H9 (cell line): Measurements from ENCODE around the gene AMOT. TPM values are rescaled to one million over a fixed set of nuclear protein-coding genes. Genes with fewer than 3 reads are reported as not detected.

Experiments used
- DNase-seq: peaks from one replicate; pipeline ENCODE4 v3.0.0-alpha.2; 2017
- H2AFZ ChIP-seq: one replicate; pipeline ENCODE4 v1.6.1; 2013; ENCODE audit warnings: mild to moderate bottlenecking, low read length, control low read depth, moderate library complexity
- H2AK5ac ChIP-seq: 2 replicates; pipeline ENCODE4 v1.6.1; 2013; ENCODE audit warnings: low read length, control low read depth, mixed read lengths; ENCODE audit not compliant: insufficient read length
- H2BK120ac ChIP-seq: one replicate; pipeline ENCODE4 v1.6.1; 2013; ENCODE audit warnings: low read depth, mild to moderate bottlenecking, low read length, control low read depth, inconsistent platforms; ENCODE audit not compliant: poor library complexity, severe bottlenecking
- H2BK12ac ChIP-seq: 2 replicates; pipeline ENCODE4 v1.6.1; 2013; ENCODE audit warnings: low read length, control low read depth, mixed read lengths, low read depth; ENCODE audit not compliant: insufficient read length
- H2BK15ac ChIP-seq: 2 replicates; pipeline ENCODE4 v1.6.1; 2013; ENCODE audit warnings: low read depth, low read length, control low read depth
- H2BK20ac ChIP-seq: one replicate; pipeline ENCODE4 v1.6.1; 2013; ENCODE audit warnings: low read depth, mild to moderate bottlenecking, low read length, control low read depth, inconsistent platforms; ENCODE audit not compliant: poor library complexity, severe bottlenecking
- H2BK5ac ChIP-seq: 2 replicates; pipeline ENCODE4 v1.6.1; 2013; ENCODE audit warnings: low read length, control low read depth, mixed read lengths; ENCODE audit not compliant: insufficient read length
- H3K14ac ChIP-seq: 2 replicates; pipeline ENCODE4 v1.6.1; 2013; ENCODE audit warnings: low read length, control low read depth; ENCODE audit not compliant: insufficient read depth
- H3K18ac ChIP-seq: 2 replicates; pipeline ENCODE4 v1.6.1; 2013; ENCODE audit warnings: low read depth, mild to moderate bottlenecking, mixed read lengths, low read length, control low read depth; ENCODE audit not compliant: insufficient read length
- H3K23ac ChIP-seq: 2 replicates; pipeline ENCODE4 v1.6.1; 2013; ENCODE audit warnings: low read length, control low read depth, mixed read lengths, low read depth; ENCODE audit not compliant: insufficient read length
- H3K23me2 ChIP-seq: 2 replicates; pipeline ENCODE4 v1.6.1; 2013; ENCODE audit warnings: low read depth, mild to moderate bottlenecking, mixed read lengths, low read length, control low read depth; ENCODE audit not compliant: insufficient read length, poor library complexity, severe bottlenecking
- H3K27ac ChIP-seq: 2 replicates; pipeline ENCODE4 v1.5.1; 2013; ENCODE audit warnings: low read length, control low read depth, mixed read lengths, low read depth; ENCODE audit not compliant: insufficient read length
- H3K27me3 ChIP-seq: 2 replicates; pipeline ENCODE4 v1.6.1; 2013; ENCODE audit warnings: low read length, control low read depth, inconsistent platforms; ENCODE audit not compliant: insufficient read depth
- H3K4ac ChIP-seq: 2 replicates; pipeline ENCODE4 v1.6.1; 2013; ENCODE audit warnings: low read depth, mild to moderate bottlenecking, control low read depth, inconsistent platforms, low read length, moderate library complexity
- H3K4me1 ChIP-seq: 2 replicates; pipeline ENCODE4 v1.6.1; 2013; ENCODE audit warnings: low read length, control low read depth, inconsistent platforms; ENCODE audit not compliant: insufficient read depth
- H3K4me2 ChIP-seq: 2 replicates; pipeline ENCODE4 v1.6.1; 2013; ENCODE audit warnings: low read length, control low read depth, mixed read lengths; ENCODE audit not compliant: insufficient read length, insufficient read depth
- H3K56ac ChIP-seq: 2 replicates; pipeline ENCODE4 v1.6.1; 2013; ENCODE audit warnings: low read depth, mild to moderate bottlenecking, mixed read lengths, low read length, control low read depth; ENCODE audit not compliant: insufficient read length
- H3K79me1 ChIP-seq: 2 replicates; pipeline ENCODE4 v1.6.1; 2013; ENCODE audit warnings: low read depth, mild to moderate bottlenecking, moderate library complexity, low read length, control low read depth, inconsistent platforms; ENCODE audit not compliant: insufficient read depth, poor library complexity, severe bottlenecking
- H3K79me2 ChIP-seq: 2 replicates; pipeline ENCODE4 v1.6.1; 2013; ENCODE audit warnings: low read length, control low read depth, inconsistent platforms; ENCODE audit not compliant: insufficient read depth
- H3K9ac ChIP-seq: 2 replicates; pipeline ENCODE4 v1.6.1; 2013; ENCODE audit warnings: low read length, control low read depth, mixed read lengths; ENCODE audit not compliant: insufficient read length; ENCODE audit errors: extremely low read depth
- H3K9me3 ChIP-seq: one replicate; pipeline ENCODE4 v1.6.1; 2013; ENCODE audit warnings: low read depth, low read length, inconsistent platforms; ENCODE audit not compliant: control insufficient read depth
- H3T11ph ChIP-seq: one replicate; pipeline ENCODE4 v1.6.1; 2013; ENCODE audit warnings: mild to moderate bottlenecking, low read length, control low read depth, inconsistent platforms
- H4K20me1 ChIP-seq: one replicate; pipeline ENCODE4 v1.6.1; 2013; ENCODE audit not compliant: control insufficient read depth, insufficient read length, insufficient read depth
- H4K5ac ChIP-seq: 2 replicates; pipeline ENCODE4 v1.6.1; 2013; ENCODE audit warnings: low read depth, mild to moderate bottlenecking, mixed read lengths, low read length, control low read depth; ENCODE audit not compliant: insufficient read length
- H4K8ac ChIP-seq: replicated peaks from 2 replicates; pipeline ENCODE4 v1.6.1; 2013; ENCODE audit warnings: low read length, control low read depth, mixed read lengths, low read depth; ENCODE audit not compliant: insufficient read length
- H4K91ac ChIP-seq: 2 replicates; pipeline ENCODE4 v1.6.1; 2013; ENCODE audit warnings: low read depth, mild to moderate bottlenecking, moderate library complexity, mixed read lengths, low read length, control low read depth; ENCODE audit not compliant: insufficient read length
- H3K27ac Mint-ChIP-seq, 3 experiments: 2 replicates in 2 of 3; 3 replicates in 1 of 3; pipeline ENCODE4 v1.8.0; 2020 to 2021; ENCODE audit warnings: mixed read lengths in 3 of 3, mild to moderate bottlenecking in 1 of 3, moderate library complexity in 1 of 3
- H3K27me3 Mint-ChIP-seq: 2 replicates; pipeline ENCODE4 v1.8.0; 2021; ENCODE audit warnings: low read depth, mild to moderate bottlenecking, moderate library complexity, mixed read lengths
- H3K36me3 Mint-ChIP-seq, 3 experiments: 2 replicates in 2 of 3; 3 replicates in 1 of 3; pipeline ENCODE4 v1.8.0; 2020 to 2021; ENCODE audit warnings: low read depth in 3 of 3, mixed read lengths in 3 of 3; ENCODE audit not compliant: insufficient read depth in 1 of 3
- H3K4me1 Mint-ChIP-seq, 2 experiments: 2 replicates each; pipeline ENCODE4 v1.8.0; 2020; ENCODE audit warnings: mixed read lengths in 2 of 2
- H3K4me3 Mint-ChIP-seq, 2 experiments: 2 replicates in 1 of 2; 3 replicates in 1 of 2; pipeline ENCODE4 v1.8.0; 2020 to 2021; ENCODE audit warnings: mild to moderate bottlenecking in 2 of 2, mixed read lengths in 2 of 2, moderate library complexity in 1 of 2
- H3K9me3 Mint-ChIP-seq, 2 experiments: 2 replicates in 1 of 2; 3 replicates in 1 of 2; pipeline ENCODE4 v1.8.0; 2020; ENCODE audit warnings: mild to moderate bottlenecking in 2 of 2, mixed read lengths in 2 of 2, moderate library complexity in 1 of 2
- WGBS: extraction: QIAGEN DNeasy Blood & Tissue Kit; methylation state at CpG from one replicate; pipeline ENCODE4 v1.1.7; 2013; ENCODE audit warnings: missing lambda C conversion rate, low lambda C conversion rate, mixed read lengths; ENCODE audit not compliant: insufficient read length; ENCODE audit errors: extremely low coverage; 5-methylcytosine and 5-hydroxymethylcytosine counted together
- total RNA-seq: library from RNA; stranded (reverse); gene quantifications from 2 replicates; pipeline ENCODE4 v1.2.1, GENCODE V29; 2021
- TF ChIP-seq, protein P1 (sequence below): fragments of 200-600 bp; sonication (generic); conservative IDR thresholded peaks from 3 replicates; pipeline ENCODE4 v1.8.0; 2021; ENCODE audit warnings: antibody characterized with exemption, mild to moderate bottlenecking

AMOT gene
- total RNA-seq, 1 experiment from 2014 or later, result 17.6 TPM

DNA sequence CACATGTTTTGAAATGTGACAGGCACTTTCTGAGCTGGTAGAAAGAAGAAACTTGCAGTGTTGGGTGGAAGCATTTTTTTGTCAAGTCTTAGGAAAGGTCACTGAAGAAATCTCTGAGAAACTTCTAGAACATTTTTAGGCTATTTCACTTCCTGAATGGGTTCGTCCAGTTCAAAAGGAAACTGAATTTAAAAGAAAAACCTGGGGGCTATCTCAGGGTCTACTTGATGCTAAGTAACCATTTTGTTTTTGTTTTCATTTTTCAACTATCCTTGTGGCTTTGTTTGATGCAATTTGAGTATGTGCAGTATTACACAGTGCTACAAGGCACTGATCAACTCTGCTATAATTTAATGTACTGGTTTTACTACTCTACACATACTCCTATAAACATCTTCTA, 34.0 kb upstream of the AMOT start:
- no peak overlapping the region for H3K23ac ChIP-seq
- no peak overlapping the region for H3K18ac ChIP-seq
- no peak overlapping the region for H3K56ac ChIP-seq
- H3K79me2 ChIP-seq, result no peaks in the 10 kb centered on the region
- H2AFZ ChIP-seq, result no peak overlapping the region
- H4K8ac ChIP-seq, result no peak overlapping the region
- no peak overlapping the region for H3K4ac ChIP-seq
- no peak for DNase-seq
- H3T11ph ChIP-seq, result no peak overlapping the region
- no peak overlapping the region for H2BK12ac ChIP-seq
- no peaks in the 10 kb centered on the region for H3K27me3 ChIP-seq
- H3K4me3 Mint-ChIP-seq, result no peak overlapping the region
- H3K23me2 ChIP-seq, result no peaks in the 10 kb centered on the region
- TF ChIP-seq, protein P1, sequence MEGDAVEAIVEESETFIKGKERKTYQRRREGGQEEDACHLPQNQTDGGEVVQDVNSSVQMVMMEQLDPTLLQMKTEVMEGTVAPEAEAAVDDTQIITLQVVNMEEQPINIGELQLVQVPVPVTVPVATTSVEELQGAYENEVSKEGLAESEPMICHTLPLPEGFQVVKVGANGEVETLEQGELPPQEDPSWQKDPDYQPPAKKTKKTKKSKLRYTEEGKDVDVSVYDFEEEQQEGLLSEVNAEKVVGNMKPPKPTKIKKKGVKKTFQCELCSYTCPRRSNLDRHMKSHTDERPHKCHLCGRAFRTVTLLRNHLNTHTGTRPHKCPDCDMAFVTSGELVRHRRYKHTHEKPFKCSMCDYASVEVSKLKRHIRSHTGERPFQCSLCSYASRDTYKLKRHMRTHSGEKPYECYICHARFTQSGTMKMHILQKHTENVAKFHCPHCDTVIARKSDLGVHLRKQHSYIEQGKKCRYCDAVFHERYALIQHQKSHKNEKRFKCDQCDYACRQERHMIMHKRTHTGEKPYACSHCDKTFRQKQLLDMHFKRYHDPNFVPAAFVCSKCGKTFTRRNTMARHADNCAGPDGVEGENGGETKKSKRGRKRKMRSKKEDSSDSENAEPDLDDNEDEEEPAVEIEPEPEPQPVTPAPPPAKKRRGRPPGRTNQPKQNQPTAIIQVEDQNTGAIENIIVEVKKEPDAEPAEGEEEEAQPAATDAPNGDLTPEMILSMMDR, result no peak
- H3K9me3 Mint-ChIP-seq, result no peaks in the 10 kb centered on the region; a peak in 2 of 5 replicates
- no peak overlapping the region for H3K14ac ChIP-seq
- H2BK15ac ChIP-seq, result no peak overlapping the region
- H2AK5ac ChIP-seq, result no peak overlapping the region
- no peaks in the 10 kb centered on the region for H3K9me3 ChIP-seq
- no peaks in the 10 kb centered on the region for H4K20me1 ChIP-seq
- H4K5ac ChIP-seq, result no peak overlapping the region
- H3K27me3 Mint-ChIP-seq, result no peaks in the 10 kb centered on the region
- no peak overlapping the region for H2BK120ac ChIP-seq
- H3K27ac ChIP-seq, result no peak overlapping the region
- no peak overlapping the region for H3K27ac Mint-ChIP-seq
- peaks cover 19 to 35% of the 10 kb centered on the region in 2 experiments for H3K4me1 Mint-ChIP-seq
- no CpG with 5 or more reads among the region's 1 CpG for WGBS
- no peak overlapping the region for H4K91ac ChIP-seq
- H2BK20ac ChIP-seq, result no peak overlapping the region
- peaks cover 2% of the 10 kb centered on the region; the same call in 1 of the 2 replicates for H3K4me1 ChIP-seq
- no peak overlapping the region for H3K9ac ChIP-seq
- no peak overlapping the region for H3K4me2 ChIP-seq
- H3K36me3 Mint-ChIP-seq, result no peaks in the 10 kb centered on the region
- H2BK5ac ChIP-seq, result no peak overlapping the region
- H3K79me1 ChIP-seq, result no peaks in the 10 kb centered on the region
